Body of pancreas (tissue), 4 donors: Measurements from ENCODE around the gene FAM117A.

Source experiments
- CTCF ChIP-seq, 7 experiments: fragments of 450-650 bp in 4 of 7; fragments of 200-600 bp in 3 of 7; sonication (generic) in 3 of 7; IDR thresholded peaks; one replicate each; pipeline ENCODE4 v1.5.1; 2016 to 2019; ENCODE audit warnings: antibody characterized with exemption in 7 of 7
- POLR2A ChIP-seq, 3 donors: fragments of 450-650 bp; IDR thresholded peaks; one replicate each; pipeline ENCODE4 v1.6.1; 2016; ENCODE audit warnings: antibody characterized with exemption in 3 of 3, mild to moderate bottlenecking in 2 of 3

GRCh38 chr17:49730785-49731434 lies 33.0 kb downstream of the FAM117A start:
- no peak for TF ChIP-seq CTCF (IDR thresholded peaks at IDR 0.05)
- no peak for TF ChIP-seq POLR2A (IDR thresholded peaks at IDR 0.05)
